ENCODE results near the gene ABLIM1. TPM values are rescaled to one million over a fixed set of nuclear protein-coding genes. Genes with fewer than 3 reads are reported as not detected.

ABLIM1 gene
- total RNA-seq, 1 experiment from 2014 or later: 62.1 TPM

GRCh38 chr10:114576132-114576487 is 82.0 kb downstream of the ABLIM1 start:
- no peak overlapping the region for H3K4me3 Mint-ChIP-seq
- ChIA-PET POLR2A (no interaction called here), CTCF (interaction anchor here (0.9 to 1.4 kb wide), 3 partner anchors 11 to 596 kb away, joined by 3 to 6 read pairs (median 4); no protein-coding TSS in a partner anchor)
- ATAC-seq: no peak
- no peak for TF ChIP-seq GTF2I (CRISPR knock-in tag; conservative IDR thresholded peaks at IDR 0.05)
- TF ChIP-seq RORB (CRISPR knock-in tag; IDR thresholded peaks at IDR 0.05): no peak
- TF ChIP-seq KAT7 (CRISPR knock-in tag; IDR thresholded peaks at IDR 0.05; ENCODE audit: borderline replicate concordance): no peak
- TF ChIP-seq ZNF317 (CRISPR knock-in tag; IDR thresholded peaks at IDR 0.05; ENCODE audit: borderline replicate concordance, low read depth): no peak
- TF ChIP-seq ESRRA (CRISPR knock-in tag; IDR thresholded peaks at IDR 0.05; ENCODE audit: borderline replicate concordance): no peak
- no peak for TF ChIP-seq ZNF281 (CRISPR knock-in tag; IDR thresholded peaks at IDR 0.05)
- TF ChIP-seq USF1 (CRISPR knock-in tag; IDR thresholded peaks at IDR 0.05): no peak
- TF ChIP-seq E2F5 (CRISPR knock-in tag; IDR thresholded peaks at IDR 0.05): no peak
- no peak for TF ChIP-seq ATF1 (CRISPR knock-in tag; IDR thresholded peaks at IDR 0.05)
- TF ChIP-seq NR3C1 (CRISPR knock-in tag; conservative IDR thresholded peaks at IDR 0.05; ENCODE audit: low read depth): no peak
- no peak for TF ChIP-seq OVOL2 (CRISPR knock-in tag; IDR thresholded peaks at IDR 0.05; ENCODE audit: borderline replicate concordance)
- TF ChIP-seq ETV6 (CRISPR knock-in tag; IDR thresholded peaks at IDR 0.05): no peak
- no peak for TF ChIP-seq HMGA2 (CRISPR knock-in tag; IDR thresholded peaks at IDR 0.05)
- TF ChIP-seq TCF7 (CRISPR knock-in tag; IDR thresholded peaks at IDR 0.05; ENCODE audit: low read depth): no peak
- TF ChIP-seq FOXK1 (CRISPR knock-in tag; IDR thresholded peaks at IDR 0.05): no peak
- no peak for DNase-seq (ENCODE audit: low spot score)
- H3K9me3 Mint-ChIP-seq: no peaks in the 10 kb centered on the region
- peaks cover 17% of the 10 kb centered on the region for H3K4me1 Mint-ChIP-seq
- no peak overlapping the region for H3K27ac Mint-ChIP-seq
- no peaks in the 10 kb centered on the region for H3K27me3 Mint-ChIP-seq (ENCODE audit: low read depth)
- H3K36me3 Mint-ChIP-seq: no peaks in the 10 kb centered on the region

- Mint-ChIP-seq H3K36me3 (no peaks in the 10 kb centered on the region), H3K4me3 (no peak overlapping the region), H3K27me3 (ENCODE audit: low read depth) (no peaks in the 10 kb centered on the region), H3K27ac (no peak overlapping the region), H3K9me3 (no peaks in the 10 kb centered on the region), H3K4me1 (peaks cover 17% of the 10 kb centered on the region)
- no peak for DNase-seq (ENCODE audit: low spot score)
- ChIA-PET POLR2A (no interaction called here), CTCF (interaction anchor here (0.9 to 1.4 kb wide), 3 partner anchors 12 to 596 kb away, joined by 3 to 6 read pairs (median 4); no protein-coding TSS in a partner anchor)
- TF ChIP-seq MXD4 (CRISPR knock-in tag; IDR thresholded peaks at IDR 0.05; ENCODE audit: borderline replicate concordance) (no peak), TEAD1 (CRISPR knock-in tag; IDR thresholded peaks at IDR 0.05) (no peak), ZNF416 (CRISPR knock-in tag; IDR thresholded peaks at IDR 0.05) (no peak)
- ATAC-seq: no peak
Observed at GRCh38 chr10:114575417-114576131, 82.5 kb downstream of the ABLIM1 start.

GRCh38 chr10:114573330-114574045 is 84.6 kb downstream of the ABLIM1 start:
- ChIA-PET POLR2A (no interaction called here), CTCF (no interaction called here)
- no peak overlapping the region for H3K4me3 Mint-ChIP-seq
- H3K36me3 Mint-ChIP-seq: no peaks in the 10 kb centered on the region
- TF ChIP-seq ZMAT4 (CRISPR knock-in tag; IDR thresholded peaks at IDR 0.05): no peak
- TF ChIP-seq ZBTB21 (CRISPR knock-in tag; IDR thresholded peaks at IDR 0.05; ENCODE audit: borderline replicate concordance): no peak
- no peak for TF ChIP-seq ERG (CRISPR knock-in tag; IDR thresholded peaks at IDR 0.05)
- TF ChIP-seq GTF2I (CRISPR knock-in tag; conservative IDR thresholded peaks at IDR 0.05): no peak
- no peak for TF ChIP-seq MLX (CRISPR knock-in tag; IDR thresholded peaks at IDR 0.05)
- no peak for TF ChIP-seq IRF1 (CRISPR knock-in tag; IDR thresholded peaks at IDR 0.05)
- no peak for TF ChIP-seq TCF7 (CRISPR knock-in tag; IDR thresholded peaks at IDR 0.05; ENCODE audit: low read depth)
- no peak for TF ChIP-seq ZNF232 (CRISPR knock-in tag; IDR thresholded peaks at IDR 0.05)
- no peak for TF ChIP-seq SMAD4 (CRISPR knock-in tag; IDR thresholded peaks at IDR 0.05)
- no peaks in the 10 kb centered on the region for H3K9me3 Mint-ChIP-seq
- peaks cover 17% of the 10 kb centered on the region for H3K4me1 Mint-ChIP-seq
- H3K27ac Mint-ChIP-seq: no peak overlapping the region
- ATAC-seq (no peak), DNase-seq (ENCODE audit: low spot score) (no peak)
- H3K27me3 Mint-ChIP-seq (ENCODE audit: low read depth): no peaks in the 10 kb centered on the region
